ENCODE results near the gene MSANTD1. TPM values are rescaled to one million over a fixed set of nuclear protein-coding genes. Genes with fewer than 3 reads are reported as not detected.

Gene MSANTD1
- total RNA-seq, 4 donors from 2014 or later: 2.0 to 4.9 (median 2.4) TPM

DNA sequence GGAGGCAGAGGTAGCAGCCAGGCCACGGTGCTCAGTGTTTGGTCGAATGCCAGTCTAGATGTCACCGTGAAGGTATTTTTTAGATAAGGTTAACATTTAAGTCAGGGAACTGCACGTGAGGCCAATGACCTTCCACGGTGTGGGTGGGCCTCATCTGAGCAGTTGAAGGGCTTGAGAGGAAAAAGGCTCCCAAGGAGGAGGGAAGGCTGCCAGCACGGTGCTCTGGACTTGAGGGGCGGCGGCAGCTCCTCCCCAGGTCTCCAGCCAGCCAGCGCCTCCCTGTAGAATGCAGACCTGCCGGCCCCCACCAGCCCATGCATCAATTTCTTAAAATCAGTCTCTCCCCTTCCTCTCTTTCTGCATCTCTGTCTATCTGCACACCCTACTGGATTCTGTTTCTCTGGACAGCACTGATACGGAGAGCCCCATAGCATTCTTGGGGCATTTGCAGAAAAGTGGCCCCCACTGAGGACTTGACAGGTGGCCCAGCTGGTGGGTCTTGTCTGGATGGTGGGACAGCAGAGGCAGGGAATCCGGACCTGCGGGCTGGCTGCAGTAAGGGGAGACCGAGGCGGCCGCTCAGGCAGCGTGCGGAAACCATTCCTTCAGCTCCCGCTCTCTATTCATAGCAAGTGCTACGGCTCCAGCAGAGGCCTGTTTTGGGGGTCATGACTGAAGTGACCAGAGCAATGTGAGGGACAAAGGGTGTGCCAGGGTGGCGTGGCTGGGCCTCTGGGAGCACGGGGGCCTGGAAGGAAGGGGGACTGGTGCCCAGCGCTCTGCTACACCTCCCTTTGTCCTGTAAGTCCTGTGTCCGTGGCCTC lies 36.0 kb downstream of the MSANTD1 start:
- intact Hi-C loops (cut with DNase I): no loop called here
- Histone ChIP-seq H3K36me3 (no peaks in the 10 kb centered on the region), H3K9me3 (no peaks in the 10 kb centered on the region), H3K27me3 (no peaks in the 10 kb centered on the region), H3K27ac (no peak overlapping the region), H3K4me1 (no peaks in the 10 kb centered on the region), H3K4me3 (replicated peaks in 1 of 3) (no peak overlapping the region)
- DNase-seq: no peak
- WGBS, 2 donors: 89 to 92% methylated on average over 21 to 24 of the region's 24 CpGs
- TF ChIP-seq, protein P1, sequence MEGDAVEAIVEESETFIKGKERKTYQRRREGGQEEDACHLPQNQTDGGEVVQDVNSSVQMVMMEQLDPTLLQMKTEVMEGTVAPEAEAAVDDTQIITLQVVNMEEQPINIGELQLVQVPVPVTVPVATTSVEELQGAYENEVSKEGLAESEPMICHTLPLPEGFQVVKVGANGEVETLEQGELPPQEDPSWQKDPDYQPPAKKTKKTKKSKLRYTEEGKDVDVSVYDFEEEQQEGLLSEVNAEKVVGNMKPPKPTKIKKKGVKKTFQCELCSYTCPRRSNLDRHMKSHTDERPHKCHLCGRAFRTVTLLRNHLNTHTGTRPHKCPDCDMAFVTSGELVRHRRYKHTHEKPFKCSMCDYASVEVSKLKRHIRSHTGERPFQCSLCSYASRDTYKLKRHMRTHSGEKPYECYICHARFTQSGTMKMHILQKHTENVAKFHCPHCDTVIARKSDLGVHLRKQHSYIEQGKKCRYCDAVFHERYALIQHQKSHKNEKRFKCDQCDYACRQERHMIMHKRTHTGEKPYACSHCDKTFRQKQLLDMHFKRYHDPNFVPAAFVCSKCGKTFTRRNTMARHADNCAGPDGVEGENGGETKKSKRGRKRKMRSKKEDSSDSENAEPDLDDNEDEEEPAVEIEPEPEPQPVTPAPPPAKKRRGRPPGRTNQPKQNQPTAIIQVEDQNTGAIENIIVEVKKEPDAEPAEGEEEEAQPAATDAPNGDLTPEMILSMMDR (IDR thresholded peaks at IDR 0.05): no peak
- no peak for TF ChIP-seq POLR2A (IDR thresholded peaks at IDR 0.05)

DNA sequence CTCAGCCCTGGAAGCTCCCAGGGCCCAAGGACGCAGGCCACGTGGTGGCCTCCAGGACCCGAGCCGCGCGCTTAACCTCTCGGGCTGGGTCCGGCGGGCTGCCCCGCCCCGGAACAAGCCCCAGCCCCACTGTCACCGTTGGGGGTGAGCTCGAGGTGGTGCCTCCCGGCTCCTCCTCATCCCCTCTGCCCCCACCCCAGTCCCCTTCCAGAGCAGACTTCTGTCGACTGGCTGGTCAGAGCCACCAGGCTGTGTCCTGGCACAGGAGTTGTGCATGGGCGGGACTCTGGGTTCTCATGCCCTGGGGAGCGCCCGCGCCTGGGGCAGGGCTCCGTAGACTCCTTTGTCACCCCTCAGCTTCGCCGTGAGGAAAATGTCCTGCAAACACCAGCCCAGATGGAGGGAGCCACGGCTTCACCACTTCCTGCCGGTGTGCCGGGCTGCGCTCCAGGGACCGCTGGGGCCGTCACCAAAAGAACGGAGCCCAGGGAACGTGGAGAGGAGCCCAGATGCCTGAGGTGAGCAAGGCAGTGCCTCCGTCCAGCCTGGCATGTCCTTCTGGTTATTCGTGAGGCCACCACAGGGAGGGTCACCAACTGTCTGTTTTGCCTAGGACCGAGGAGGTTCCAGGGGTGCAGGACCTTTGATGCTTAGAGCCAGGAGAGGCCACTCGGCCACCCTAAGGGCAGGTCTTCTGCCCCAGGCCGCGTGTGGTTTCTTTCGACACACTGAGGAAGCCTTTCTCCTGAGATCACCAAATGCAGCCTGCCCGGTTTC lies 36.8 kb downstream of the MSANTD1 start:
- WGBS, 2 donors: 80 to 87% methylated on average over 14 to 37 of the region's 38 CpGs
- no peak for DNase-seq
- Histone ChIP-seq H3K27me3 (no peaks in the 10 kb centered on the region), H3K4me1 (peaks cover 0 to under 1% of the 10 kb centered on the region in 2 donors), H3K9me3 (no peaks in the 10 kb centered on the region), H3K36me3 (no peaks in the 10 kb centered on the region), H3K4me3 (replicated peaks in 1 of 3) (no peak overlapping the region), H3K27ac (no peak overlapping the region)
- TF ChIP-seq, protein P1 (IDR thresholded peaks at IDR 0.05): no peak
- no peak for TF ChIP-seq POLR2A (IDR thresholded peaks at IDR 0.05)
- intact Hi-C loops (cut with DNase I): no loop called here

DNA sequence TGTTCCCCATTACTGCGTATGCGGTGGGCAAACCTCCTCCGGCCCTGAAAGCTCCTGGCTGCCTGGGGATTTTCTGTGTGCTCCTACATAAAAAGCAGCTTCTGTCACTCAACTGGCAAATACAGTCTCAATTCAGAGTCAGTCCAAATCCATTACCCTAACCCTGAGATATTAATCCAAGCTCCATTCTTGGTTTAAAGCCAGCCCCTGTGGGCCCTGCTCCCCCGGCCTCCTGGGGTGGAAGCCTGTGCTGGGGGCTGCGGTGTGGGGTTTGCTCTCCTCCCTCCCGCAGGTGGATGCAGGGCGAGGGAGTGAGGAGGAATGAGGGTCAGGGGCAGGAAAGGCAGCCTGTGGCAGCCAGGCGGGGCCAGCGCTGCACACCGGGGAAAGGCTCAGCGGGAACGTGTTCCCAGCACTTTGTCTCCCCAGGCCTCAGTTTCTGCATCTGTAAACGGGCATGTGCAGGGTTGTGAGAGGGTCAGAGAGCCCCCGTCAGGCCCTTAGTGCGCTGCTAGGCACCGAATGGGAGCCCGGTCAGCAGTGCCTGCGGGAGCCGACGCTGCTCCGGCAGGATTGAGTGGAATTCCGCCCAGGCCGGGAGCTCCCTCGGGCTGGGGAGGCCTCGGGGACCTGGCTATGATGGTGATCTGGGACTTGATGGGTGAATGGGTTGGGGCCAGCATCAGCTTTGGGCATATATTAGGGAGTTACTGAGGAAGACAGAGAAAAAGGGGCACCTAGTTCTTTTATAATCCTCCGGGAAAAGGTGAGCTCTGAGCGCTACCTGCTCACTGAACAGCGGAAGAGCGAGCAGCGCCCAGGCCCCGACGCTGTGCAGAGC lies 37.6 kb downstream of the MSANTD1 start:
- 74 to 77% methylated on average over 32 of the region's 32 CpGs for WGBS, 2 donors
- TF ChIP-seq POLR2A (IDR thresholded peaks at IDR 0.05): no peak
- TF ChIP-seq, protein P1 (IDR thresholded peaks at IDR 0.05): no peak
- no peak overlapping the region for H3K27ac ChIP-seq
- H3K27me3 ChIP-seq: no peaks in the 10 kb centered on the region
- H3K4me3 ChIP-seq (replicated peaks in 1 of 3): no peak overlapping the region
- DNase-seq: no peak
- intact Hi-C loops (cut with DNase I): no loop called here
- no peaks in the 10 kb centered on the region for H3K36me3 ChIP-seq
- H3K9me3 ChIP-seq: no peaks in the 10 kb centered on the region
- H3K4me1 ChIP-seq: peaks cover 5 to 8% of the 10 kb centered on the region in 2 donors

DNA sequence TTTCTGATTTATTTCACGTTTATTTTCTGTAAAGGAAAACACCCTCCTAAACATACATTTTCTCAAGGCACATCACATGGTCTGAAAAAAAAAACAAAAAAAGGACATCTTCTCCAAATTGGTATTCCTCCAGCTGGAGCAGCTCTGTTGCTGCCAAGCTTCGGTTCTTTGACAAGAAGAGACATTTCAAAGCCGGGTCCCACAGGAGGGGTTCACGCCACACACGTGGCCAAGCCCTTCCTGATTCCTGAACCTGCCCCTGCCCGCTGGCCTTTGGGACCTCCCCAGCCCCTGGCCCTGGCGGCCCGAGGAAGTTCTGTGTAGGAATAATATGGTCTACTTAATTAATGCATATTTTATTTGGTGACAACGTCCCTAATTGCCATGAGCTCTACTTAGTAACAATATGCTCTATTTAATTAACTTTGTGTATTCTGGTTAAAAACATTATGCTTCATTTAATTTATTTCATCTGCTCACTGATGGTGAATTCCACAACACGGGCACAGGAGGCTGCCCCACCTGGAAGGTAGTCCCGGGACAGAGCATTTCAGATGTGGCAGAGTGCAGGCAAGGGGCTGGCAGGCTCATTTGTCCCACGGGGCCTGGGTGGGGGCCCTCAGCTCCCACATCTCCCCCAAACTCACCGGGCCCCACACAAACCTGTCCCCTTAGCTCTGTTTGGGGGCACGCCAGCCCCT lies 38.5 kb downstream of the MSANTD1 start:
- DNase-seq: no peak
- TF ChIP-seq, protein P1 (IDR thresholded peaks at IDR 0.05): no peak
- no peak for TF ChIP-seq POLR2A (IDR thresholded peaks at IDR 0.05)
- Histone ChIP-seq H3K9me3 (no peaks in the 10 kb centered on the region), H3K27ac (no peak overlapping the region), H3K27me3 (no peaks in the 10 kb centered on the region), H3K4me3 (replicated peaks in 1 of 3) (no peak overlapping the region), H3K36me3 (no peaks in the 10 kb centered on the region), H3K4me1 (peaks cover 9 to 11% of the 10 kb centered on the region in 2 donors)
- WGBS, 2 donors: 57 to 62% methylated on average over 13 to 14 of the region's 14 CpGs
- intact Hi-C loops (cut with DNase I): no loop called here

Data from thyroid gland (tissue), 4 donors.